AG04450 (cell line): ENCODE results near the gene CCKAR. TPM values are rescaled to one million over a fixed set of nuclear protein-coding genes. Genes with fewer than 3 reads are reported as not detected.

Experiments used
- CTCF ChIA-PET: fragments of 300-600, 350-600 bp; formaldehyde crosslinking; extraction: SDS; loops from one replicate; lab custom pipeline; 2022; ENCODE audit warnings: antibody characterized with exemption, inconsistent platforms; lab: Charles Lee
- POLR2A ChIA-PET: fragments of 350-600 bp; formaldehyde crosslinking; extraction: SDS; loops from one replicate; lab custom pipeline; 2021; ENCODE audit warnings: antibody characterized with exemption, inconsistent platforms; lab: Yijun Ruan, JAX
- DNase-seq: peaks from one replicate; pipeline ENCODE4 v3.0.0-alpha.2; 2011; ENCODE audit warnings: low read depth, low spot score
- H3K27ac ChIP-seq: one replicate; pipeline ENCODE4 v1.5.1; 2012; ENCODE audit warnings: low read depth, low read length, control low read depth
- H3K27me3 ChIP-seq: one replicate; pipeline ENCODE4 v1.6.0; 2012; ENCODE audit warnings: low read length; ENCODE audit not compliant: control insufficient read depth, insufficient read depth
- H3K4me3 ChIP-seq: 2 replicates; pipeline ENCODE4 v1.5.1; 2011; ENCODE audit warnings: mild to moderate bottlenecking, low read depth, low read length, control low read depth
- H3K9me3 ChIP-seq: 2 replicates; pipeline ENCODE4 v1.5.1; 2012; ENCODE audit warnings: low read length; ENCODE audit not compliant: control insufficient read depth, insufficient read depth
- polyA plus RNA-seq: library from polyadenylated mRNA; depleted of rRNA; stranded (reverse); fragments of >200 nt; gene quantifications from 2 replicates; pipeline ENCODE4 v1.2.3, GENCODE V29; 2011
- TF ChIP-seq, protein P1 (sequence below): IDR thresholded peaks from 2 replicates; pipeline ENCODE4 v1.5.1; 2011; ENCODE audit warnings: low read depth, low read length, control low read depth, inconsistent platforms

CCKAR gene
- polyA plus RNA-seq, 1 experiment: 0.10 TPM

DNA sequence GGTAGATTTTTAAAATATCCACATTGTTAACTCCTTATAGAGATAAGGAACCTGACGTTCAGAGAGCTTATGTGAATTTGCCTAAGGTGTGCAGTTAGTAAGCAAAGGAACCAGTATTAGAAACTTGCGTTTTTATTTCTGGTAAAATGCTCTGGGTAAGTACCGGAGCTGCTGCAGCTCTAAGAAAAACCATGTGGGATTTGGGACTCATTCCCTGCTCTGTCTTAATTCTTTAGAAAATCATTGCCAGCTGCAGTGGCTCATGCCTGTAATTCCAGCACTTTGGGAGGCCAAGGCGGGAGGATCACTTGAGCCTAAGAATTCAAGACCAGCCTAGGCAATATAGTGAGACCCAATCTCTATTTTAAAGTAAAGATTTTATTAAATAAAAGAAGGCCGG lies 5.8 kb downstream of the CCKAR start:
- no peak for DNase-seq
- Histone ChIP-seq H3K27me3 (peaks cover 14% of the 10 kb centered on the region), H3K27ac (no peak overlapping the region), H3K4me3 (no peak overlapping the region), H3K9me3 (peaks cover 4% of the 10 kb centered on the region; the same call in 1 of the 2 replicates)
- TF ChIP-seq, protein P1, sequence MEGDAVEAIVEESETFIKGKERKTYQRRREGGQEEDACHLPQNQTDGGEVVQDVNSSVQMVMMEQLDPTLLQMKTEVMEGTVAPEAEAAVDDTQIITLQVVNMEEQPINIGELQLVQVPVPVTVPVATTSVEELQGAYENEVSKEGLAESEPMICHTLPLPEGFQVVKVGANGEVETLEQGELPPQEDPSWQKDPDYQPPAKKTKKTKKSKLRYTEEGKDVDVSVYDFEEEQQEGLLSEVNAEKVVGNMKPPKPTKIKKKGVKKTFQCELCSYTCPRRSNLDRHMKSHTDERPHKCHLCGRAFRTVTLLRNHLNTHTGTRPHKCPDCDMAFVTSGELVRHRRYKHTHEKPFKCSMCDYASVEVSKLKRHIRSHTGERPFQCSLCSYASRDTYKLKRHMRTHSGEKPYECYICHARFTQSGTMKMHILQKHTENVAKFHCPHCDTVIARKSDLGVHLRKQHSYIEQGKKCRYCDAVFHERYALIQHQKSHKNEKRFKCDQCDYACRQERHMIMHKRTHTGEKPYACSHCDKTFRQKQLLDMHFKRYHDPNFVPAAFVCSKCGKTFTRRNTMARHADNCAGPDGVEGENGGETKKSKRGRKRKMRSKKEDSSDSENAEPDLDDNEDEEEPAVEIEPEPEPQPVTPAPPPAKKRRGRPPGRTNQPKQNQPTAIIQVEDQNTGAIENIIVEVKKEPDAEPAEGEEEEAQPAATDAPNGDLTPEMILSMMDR: no peak
- ChIA-PET POLR2A (interaction anchor here (1.0 kb wide), 1 partner anchor 83 kb away, joined by 8 read pairs; no protein-coding TSS in a partner anchor), CTCF (interaction anchor here (1.1 to 1.2 kb wide), 3 partner anchors 22 to 26 kb away, joined by 3 to 4 read pairs (median 4); no protein-coding TSS in a partner anchor)

DNA sequence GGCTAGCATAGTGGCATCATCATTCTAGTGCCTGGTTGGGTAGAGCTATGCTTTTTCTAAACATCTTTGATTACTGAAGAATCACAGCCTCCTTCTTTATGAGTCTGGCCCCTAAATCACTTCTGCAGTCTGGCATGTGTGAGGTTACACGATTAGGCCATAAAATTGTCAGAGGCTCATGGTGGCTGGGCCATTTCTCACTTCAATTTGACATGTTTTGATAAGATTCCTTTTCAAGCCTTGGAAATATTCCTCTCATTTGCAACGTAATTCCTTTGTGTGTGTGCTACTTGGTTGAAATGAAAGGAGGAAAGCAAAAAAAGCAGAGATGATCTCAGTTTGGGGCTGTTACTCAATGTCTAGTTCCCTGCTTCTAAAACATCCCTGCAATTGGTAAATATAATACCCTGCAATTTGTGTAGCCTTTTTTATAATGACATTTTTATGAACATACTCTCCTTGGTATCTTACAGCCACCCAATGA lies 6.2 kb downstream of the CCKAR start:
- TF ChIP-seq, protein P1: no peak
- Histone ChIP-seq H3K27me3 (peaks cover 12% of the 10 kb centered on the region), H3K4me3 (no peak overlapping the region), H3K9me3 (peaks cover 4% of the 10 kb centered on the region; the same call in 1 of the 2 replicates), H3K27ac (no peak overlapping the region)
- POLR2A ChIA-PET: interaction anchor here (1.0 kb wide), 1 partner anchor 84 kb away, joined by 8 read pairs; no protein-coding TSS in a partner anchor
- no peak for DNase-seq
- CTCF ChIA-PET: interaction anchor here (1.1 to 1.9 kb wide), 3 partner anchors 22 to 26 kb away, joined by 3 to 6 read pairs (median 4); no protein-coding TSS in a partner anchor

DNA sequence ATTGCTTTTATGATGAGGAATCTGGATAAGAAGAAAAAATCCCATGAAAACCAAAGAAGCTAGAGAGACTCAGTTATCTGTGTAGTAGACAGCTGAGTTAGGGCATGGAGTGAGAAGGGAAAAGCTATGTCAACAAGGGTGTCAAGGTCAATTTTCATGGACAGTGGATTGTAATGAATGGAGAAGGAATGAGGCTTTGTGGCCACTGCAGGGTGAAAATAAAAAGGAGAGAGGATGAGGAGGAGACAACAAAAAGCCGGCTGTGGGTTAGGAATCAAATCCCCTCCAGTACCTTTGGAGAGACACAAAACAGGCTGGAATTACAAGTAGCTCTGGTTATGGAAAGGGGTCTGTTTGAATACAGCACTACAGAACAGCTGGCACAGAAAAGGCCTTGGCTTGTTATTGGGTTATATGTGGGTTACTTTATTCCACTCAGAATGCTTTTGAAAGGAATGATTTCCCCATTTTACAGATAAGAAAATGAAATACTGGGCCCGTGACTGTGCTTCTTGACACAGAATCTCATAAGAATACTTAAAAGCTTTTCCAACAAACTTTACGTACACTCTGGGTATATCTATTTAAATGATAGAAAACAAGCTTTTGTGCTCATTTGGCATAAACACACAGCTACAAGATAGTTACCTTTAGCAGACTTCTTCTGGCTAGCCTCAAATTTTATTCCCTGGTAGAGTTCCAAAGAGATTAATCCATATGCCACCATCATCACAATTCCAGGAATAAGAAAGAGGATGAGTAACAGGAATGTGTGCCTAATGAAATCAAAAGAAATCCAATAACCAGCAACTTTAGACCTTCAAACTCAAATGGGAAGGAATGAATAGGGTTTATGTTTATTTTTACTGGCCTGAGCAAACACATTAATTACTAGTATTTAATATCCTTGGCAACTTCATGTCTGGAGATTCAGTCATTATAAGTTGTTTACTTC lies 7.5 kb downstream of the CCKAR start:
- Histone ChIP-seq H3K27ac (no peak overlapping the region), H3K27me3 (peaks cover 2% of the 10 kb centered on the region), H3K4me3 (no peak overlapping the region), H3K9me3 (peaks cover 4% of the 10 kb centered on the region; the same call in 1 of the 2 replicates)
- CTCF ChIA-PET: interaction anchor here (1.1 to 1.9 kb wide), 3 partner anchors 22 to 24 kb away, joined by 3 to 6 read pairs (median 4); no protein-coding TSS in a partner anchor
- TF ChIP-seq, protein P1: no peak
- POLR2A ChIA-PET: no interaction called here
- DNase-seq: no peak

DNA sequence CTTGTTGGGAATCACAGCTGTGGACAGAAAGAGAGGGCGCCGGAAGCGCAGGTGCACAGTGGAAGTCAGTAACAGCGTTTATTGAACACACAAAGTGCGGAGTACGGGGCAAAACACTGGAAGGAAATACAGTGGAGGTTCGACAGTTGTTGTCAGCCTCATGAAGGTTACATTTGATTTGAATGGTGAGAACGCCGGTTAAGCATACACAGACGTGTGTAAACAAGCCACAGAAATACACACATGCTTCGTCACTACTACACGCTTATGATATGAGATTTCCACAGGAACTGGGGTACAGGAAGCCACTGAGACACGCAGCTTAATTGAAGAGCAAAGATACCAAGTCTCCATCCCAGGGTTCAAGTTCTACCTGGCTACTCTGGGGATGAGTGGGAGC lies 12.0 kb downstream of the CCKAR start:
- POLR2A ChIA-PET: no interaction called here
- H3K27ac ChIP-seq: no peak overlapping the region
- H3K4me3 ChIP-seq: no peak overlapping the region
- TF ChIP-seq, protein P1: no peak
- peaks cover 4% of the 10 kb centered on the region; the same call in 1 of the 2 replicates for H3K9me3 ChIP-seq
- H3K27me3 ChIP-seq: no peaks in the 10 kb centered on the region
- CTCF ChIA-PET: interaction anchor here (1.0 kb wide), 1 partner anchor 489 kb away, joined by 6 read pairs; no protein-coding TSS in a partner anchor
- no peak for DNase-seq
